NCI-H748 treated with DMSO at 0.1 percent for 48 hours (cell line): ENCODE results near the gene YPEL2.

ENCODE experiments used
- DNase-seq: peaks from one replicate; lab custom pipeline; 2025; lab: John Stamatoyannopoulos, UW

YPEL2 gene

DNA sequence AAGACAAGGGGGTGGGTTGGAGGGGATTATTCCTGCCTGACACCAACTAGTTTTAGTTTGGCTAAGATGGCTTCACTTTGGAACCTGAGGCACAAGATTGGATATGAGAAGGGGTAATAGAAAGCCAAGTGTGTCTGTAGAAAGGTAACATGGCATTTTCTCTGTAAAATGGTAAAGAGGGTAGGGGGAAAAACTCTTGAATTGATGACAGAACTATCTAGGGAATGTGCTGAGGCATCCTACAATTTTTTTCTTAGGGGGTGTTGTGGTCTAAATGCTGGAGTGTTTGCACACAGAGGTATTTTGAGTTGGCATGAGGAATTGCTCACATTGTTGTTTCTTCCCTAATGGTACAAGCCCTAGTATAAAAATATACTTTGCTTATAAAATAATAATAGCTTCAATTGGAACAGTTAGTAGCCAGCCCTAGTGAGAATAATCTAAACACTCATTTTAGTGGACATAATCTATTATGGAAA lies 25.8 kb downstream of the YPEL2 start:
- DNase-seq = no peak

DNA sequence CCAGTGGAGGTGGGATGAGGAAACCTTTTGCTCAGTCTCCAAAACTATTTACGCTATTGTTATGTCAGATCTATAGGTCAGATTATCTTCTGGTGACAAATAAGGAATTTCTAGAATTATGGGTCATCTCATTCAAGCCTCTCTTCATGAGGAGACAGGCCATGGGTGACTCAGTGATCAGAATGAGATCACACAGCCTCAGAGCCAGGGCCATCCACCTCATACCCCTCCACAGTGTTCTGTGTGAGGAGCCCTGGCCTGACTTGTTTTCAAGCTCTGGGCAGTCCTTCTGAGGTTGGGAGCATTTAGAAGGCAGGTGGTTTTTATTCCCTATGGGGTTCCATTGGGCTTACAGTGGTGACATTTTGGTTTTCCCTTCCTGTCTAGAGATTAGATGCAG lies 26.5 kb downstream of the YPEL2 start:
- DNase-seq = no peak

DNA sequence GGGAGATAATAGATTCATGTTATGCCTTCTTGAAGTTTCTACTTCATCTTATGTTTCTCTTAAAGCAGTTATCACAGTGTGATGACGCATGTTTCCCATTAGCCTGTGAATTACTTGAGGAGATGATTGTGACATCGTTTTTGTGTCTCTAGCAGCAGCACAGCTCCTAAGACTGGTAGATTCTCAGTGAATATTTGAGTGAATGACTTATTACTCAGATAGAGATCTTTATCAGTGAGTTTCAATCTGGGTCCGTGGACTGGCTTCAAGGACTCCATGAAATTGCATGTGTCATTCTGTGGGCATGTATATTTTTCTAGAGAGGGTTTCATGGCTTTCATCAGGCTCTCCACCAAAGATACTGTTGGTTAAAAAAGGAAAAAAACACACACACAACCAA lies 29.9 kb downstream of the YPEL2 start:
- no peak for DNase-seq

DNA sequence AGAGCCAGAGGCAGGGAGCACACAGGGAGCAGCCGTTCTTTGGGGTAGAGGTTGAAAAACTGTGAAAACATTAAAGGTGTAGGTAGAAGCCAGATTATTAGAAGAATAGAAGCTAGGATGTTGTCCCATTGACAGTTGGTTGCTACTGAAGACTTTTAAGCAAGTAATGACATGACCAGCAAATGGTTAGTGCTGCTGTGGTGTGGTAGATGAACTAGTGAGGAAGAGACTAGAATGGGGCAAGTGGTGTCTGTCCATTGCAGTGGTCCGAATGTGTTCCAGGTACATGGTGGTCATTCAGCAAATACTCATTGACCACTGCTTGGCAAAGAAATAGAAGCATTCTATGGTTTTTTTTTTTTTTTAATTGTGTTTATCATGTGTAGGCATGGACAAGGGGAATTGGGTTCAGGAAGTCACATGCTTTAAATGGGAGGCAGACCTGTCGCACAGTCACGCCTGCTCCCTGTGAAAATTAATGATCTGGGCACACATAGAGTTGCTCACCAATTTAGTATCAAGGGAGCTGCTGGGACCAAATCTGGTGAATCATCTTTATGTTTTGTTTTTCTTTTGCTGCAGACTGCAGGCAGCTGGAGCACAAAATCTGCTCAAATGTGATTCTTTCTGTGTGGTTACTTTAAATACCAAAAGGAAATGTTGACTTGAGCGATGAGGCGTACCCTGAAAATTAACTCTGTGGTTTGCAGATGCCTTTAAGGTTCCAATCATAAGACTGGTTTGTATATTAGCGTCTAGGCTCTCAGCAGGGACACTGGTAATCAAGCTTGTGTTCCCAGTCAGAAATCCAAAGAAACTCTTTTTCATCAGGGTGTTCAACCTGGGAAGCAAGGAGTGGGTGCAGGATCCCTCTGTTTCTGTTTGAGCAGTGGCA lies 30.7 kb downstream of the YPEL2 start:
- no peak for DNase-seq

DNA sequence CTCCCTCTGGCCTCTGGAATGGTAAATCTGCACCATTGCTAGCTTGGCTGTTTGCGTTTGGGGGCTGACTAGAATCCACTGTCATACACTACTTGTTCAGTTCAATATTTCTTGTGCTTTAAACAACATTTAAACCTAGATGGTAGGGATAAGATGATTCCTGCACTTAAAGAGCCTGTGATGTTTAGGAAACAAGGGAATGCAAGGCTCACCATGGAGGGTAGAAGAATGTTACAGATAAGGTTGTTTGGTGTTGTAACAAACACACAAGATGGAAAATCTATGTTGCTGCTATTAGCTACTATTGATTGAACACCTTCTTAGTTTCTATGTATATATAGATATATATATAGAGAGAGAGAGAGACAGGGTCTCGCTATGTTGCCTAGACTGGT lies 31.4 kb downstream of the YPEL2 start:
- no peak for DNase-seq

DNA sequence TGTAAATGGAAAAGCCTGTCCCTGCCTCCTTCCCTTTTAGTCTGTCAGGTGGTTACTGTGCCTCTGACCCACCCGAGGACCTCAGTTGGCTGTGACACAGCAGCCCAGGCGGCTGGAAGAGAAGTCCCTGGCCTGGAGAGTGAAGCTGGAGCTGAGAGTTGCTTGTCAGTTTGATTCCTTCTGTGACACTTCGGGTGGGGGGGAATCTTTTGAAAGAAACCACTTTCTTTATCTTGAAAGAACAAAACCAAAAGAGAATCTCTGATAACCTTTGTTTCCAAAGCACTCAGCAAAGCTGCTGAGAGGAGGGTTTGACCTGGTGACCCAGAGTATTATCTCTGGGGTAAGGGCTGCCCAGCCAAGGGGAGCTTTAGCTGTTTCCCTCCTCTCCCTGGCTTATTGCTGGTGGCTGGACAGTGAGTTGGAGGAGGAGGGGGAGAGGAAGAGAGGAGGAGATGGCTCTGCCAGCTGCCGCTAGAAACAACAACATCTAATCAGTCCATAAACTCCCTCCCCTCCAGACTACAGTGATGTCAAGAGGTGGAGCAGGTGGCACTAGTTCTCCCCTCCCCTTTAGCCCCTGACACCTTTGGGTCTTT lies 34.0 kb downstream of the YPEL2 start:
- no peak for DNase-seq

DNA sequence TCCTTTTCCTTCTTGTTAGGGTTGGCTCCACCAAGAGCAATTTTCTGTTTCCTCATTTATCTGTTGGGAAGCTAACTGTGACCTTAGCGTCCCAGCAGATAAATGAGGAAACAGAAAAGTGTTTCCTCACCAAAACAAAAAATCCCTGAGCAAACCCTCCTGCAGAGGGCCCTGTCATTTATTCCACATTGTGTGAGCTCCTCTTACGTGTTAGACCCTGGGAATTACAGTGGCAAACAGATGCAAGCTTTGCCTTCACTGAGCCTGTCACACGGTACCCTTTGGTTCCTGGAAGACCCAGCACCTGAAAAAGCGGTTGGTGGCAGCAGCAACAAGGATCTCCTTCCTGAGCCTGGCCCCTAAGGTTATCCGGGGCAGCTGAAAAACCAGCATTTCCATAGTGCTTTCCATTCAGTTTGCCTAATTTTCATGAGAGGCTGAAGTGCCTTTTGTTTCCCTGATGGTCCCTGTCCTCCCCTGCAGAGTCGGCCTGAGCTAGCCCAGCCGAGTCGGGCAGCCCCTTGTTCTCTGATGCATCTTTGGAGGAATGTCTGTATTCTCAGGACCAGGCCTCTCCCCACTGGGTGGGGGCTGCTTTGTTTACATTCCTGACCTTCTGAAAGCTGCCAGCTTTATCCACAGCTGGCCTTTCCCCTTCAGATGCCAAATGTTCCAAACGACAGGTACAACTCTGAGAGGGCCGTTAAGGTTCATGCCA lies 34.7 kb downstream of the YPEL2 start:
- DNase-seq = no peak

DNA sequence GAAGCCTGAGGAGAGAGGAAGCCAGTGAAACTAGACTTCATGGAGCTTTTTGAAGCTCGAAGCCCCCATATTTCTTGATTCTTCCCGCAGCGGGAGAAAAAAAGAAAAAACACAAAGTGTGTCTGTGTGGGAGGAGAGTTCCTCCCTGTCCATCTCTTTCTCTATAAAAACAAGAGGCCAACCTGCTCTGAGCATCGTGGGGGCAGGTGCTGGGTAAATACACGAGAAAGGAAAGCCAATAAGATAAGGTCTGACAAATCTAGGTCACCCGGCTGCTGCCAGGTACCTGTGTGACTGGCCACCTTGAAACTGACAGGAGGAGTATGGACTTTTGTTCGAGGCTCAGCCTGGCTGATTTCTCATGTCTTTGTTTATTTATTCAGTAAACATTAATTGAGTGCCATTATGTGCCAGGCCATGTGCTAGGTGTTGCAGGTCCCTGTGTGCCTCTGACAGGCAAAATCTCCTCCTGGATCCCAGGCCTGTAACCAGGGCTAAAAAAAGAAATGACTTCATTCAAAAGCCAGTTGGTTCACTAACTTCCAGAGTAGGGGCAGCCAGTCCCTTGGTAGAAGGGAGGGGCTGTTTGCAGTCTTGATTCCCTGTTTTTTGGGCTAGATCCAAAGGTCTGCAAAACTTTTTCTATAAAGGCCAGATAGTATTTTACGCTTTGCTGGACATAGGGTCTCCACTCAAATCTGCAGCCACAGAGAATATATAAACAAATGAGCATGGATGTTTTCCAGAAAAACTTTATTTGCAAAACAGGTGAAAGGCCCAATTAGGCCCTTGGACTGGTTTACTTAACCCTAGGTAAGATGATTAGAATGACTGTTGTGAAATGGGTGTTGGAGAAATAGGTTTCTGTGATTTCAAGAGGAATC lies 35.6 kb downstream of the YPEL2 start:
- peak; percentile 57 for DNase-seq

DNA sequence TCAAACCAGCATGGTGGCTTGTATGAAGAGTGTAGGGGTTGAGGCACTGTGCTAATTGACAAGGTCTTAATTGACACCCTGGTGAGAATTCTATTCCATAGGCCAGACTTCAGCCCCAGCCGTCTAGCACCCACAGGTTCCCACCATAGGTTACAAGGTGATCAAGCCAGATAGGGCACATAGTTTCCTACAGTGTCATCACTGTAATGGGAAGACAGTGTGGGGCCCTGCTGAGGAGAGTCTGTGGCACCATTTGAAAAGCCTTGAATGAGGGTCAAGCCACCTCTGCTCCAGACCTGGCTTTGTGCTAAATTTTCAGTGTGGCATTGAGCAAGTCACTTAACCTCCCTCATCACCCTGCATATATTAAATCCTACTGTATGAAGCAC lies 36.2 kb downstream of the YPEL2 start:
- no peak for DNase-seq

DNA sequence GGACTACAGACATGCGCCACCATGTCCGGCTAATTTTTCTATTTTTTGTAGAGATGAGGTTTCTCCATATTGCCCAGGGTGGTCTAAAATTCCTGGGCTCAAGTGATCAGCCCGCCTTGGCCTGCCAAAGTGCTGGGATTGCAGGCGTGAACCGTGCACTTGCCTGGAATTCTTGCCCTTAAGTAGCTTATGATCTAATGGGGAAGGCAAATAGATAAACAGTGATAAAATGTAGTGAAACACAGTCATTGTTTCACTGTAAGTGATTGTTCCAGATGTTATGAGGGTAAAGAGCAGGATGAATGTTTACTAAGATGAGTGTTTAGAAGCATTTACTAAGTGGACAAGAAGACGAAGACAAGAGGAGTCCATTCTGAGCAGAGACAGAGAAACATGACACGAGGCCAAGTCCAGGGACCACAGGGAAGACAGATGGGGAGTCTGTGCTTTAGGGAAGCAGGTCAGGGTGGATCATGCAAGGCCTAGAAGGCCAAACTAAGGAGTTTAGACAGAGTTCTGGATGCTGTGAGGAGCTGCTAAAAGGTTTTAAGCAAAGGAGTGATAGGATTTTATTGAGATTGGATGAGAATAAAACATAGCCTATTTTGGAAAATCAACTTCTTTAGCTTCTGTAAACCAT lies 36.9 kb downstream of the YPEL2 start:
- DNase-seq = no peak

DNA sequence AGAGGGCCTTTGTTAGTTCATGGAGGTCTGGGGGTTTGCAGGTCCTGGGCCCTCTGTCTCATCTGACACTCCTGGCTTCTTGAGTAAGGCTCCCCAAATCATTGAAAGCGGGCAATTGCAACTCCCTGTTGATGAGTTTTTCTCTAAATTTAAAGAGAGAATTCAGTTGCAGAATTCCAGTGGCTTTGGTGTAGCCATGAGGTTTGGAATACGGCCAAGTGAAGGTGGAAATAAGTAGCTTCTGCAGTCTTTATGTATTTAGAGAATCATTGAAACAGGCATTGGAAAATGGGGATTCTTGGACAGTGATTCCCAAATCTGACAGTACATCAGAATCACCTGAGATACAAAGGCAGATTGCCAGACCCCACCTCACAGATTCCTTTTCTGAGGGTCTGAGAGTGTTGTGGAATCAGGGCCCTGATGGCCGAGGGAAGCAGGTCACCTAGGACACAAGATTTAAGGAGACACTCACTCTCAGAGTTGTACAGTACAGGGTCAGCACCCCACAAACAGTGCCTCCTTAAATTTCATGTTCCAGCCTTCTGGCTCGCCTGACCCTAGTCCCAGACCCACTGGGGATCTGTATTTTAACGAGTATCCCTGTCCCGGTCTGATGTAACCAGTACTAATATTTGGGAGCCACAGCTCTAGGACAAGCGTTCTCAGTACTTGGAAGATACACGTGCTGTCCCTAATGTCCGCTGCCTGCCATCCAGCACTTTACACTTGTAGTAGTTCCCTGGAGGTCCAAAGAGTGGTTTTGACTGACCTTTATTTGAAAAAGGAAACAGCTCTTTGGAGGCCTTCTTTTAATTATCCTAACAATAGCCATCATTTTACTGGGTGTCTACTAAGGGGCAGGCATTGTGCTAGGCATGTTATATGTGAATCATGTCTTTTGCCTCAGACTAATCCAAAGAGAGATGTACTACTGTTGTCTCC lies 37.8 kb downstream of the YPEL2 start:
- no peak for DNase-seq

DNA sequence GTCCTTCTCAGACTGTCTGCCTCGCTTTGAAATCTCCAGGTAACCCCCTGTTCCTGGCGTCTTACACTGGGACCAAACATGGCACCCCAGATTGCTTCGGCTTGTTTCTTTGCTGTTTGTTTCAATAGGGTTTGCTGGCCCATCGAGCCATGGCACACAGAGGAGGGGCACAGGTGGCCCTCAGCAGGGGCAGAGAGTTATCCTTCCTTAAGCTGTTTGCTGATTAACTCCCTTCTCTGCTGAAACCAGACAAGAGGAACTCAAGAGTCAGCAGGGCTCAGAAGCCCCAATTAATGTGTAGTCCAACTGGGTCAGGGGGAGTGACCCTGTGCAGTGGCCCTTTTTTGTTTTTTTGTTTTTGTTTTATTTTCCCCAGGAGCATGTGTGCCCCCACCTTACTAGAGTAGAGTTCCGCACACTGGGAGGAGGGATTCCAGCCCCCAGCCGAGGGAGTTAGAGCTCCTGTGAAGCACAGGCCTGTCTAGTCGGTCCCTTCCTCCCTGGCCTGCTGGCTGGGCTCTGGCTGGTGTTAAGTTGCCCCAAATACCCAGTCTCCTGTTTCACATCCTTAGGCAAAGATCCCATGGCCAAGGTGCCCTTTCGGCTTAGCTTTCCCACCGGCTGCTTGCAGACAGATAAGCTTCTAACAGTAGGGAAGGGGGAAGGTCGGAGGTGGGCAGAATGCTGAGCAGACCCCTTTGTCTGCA lies 39.3 kb downstream of the YPEL2 start:
- DNase-seq = no peak

DNA sequence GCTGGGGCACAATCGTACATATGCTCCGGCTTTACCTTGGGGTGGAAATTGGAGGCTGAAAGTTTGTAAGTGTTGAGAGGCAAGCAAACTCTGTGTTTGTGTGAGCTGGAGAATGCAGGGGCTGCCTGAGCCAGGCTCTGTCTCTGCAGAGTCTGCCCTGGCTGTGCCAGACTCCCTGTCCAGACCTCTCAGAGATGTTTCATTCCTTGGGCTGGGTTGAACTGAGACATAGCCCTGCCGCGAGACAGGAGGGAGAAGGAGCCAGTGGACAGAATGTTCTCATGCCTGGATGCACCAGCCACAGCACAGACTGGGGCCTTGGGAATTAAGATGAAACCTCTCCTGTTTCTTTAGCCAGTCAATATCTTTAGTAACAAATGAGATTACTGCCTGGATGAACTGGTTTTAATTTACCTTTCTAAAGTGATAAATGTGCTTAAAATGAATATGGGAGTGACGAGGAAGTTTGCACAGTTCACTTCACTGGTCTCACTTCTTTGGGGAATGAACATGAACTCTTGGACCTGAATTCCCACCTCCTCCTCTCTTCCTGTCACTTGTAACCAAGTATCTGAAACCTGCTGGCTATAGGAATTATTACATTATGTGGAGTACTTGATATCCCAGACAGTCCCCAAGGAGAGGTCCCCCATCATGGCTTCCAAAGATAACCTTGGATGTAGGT lies 40.1 kb downstream of the YPEL2 start:
- no peak for DNase-seq

DNA sequence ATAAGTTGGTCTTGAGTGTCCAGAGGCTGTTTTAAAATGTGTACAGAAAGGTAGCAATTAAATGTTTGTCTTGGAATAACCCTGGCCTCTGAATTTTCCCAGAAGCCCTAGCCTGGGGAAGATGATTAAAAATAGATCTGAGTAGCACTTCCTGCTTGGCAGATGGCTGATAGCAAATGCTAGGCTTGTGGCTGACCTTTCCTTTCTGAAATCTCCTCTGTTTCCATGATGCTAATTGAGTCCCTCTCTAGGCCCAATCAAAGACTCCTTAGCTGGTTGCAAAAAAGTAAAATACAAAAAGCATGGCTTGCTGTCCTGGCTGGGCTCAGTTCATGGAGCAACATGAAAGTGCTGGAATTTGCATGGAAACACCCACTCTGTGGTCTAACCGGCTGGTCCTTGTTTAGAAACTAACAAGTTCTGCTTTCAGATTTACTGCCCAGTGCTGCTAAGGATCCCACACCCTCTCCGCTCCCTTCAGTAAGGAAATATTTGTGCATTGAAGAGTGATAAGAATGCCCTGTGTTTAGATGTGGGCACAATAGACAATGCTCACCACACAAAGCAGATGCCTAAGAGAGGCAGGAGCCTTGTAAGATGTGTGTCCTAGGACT lies 40.8 kb downstream of the YPEL2 start:
- DNase-seq = no peak

DNA sequence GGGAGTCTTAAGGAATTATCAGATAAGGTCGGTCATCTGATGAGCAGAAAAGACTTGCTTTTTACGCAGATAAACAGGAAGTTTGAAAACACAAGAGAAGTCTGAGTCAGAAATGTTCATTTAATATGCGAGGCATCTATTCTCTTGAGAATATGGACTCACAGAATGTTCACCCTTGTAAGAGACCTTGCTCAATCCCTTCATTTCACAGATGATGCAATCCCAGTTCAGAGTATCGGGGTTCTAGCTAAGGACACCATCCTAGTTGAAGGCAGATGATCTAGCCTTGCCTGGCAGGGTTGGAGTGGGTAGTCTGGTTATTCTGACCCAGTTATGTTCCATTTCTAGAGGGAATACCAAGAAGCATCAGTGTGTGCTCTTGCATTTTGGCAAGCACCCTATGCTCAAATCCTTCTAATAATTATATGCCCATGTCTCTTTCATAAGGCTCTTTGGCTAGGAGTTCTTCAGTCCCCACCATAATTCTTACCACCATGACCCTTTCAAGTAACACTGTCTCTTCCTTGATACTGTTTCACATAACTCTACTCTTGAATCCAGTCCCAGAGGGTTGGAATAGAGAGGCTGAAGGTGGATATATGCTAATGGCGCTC lies 42.5 kb downstream of the YPEL2 start:
- DNase-seq = no peak

DNA sequence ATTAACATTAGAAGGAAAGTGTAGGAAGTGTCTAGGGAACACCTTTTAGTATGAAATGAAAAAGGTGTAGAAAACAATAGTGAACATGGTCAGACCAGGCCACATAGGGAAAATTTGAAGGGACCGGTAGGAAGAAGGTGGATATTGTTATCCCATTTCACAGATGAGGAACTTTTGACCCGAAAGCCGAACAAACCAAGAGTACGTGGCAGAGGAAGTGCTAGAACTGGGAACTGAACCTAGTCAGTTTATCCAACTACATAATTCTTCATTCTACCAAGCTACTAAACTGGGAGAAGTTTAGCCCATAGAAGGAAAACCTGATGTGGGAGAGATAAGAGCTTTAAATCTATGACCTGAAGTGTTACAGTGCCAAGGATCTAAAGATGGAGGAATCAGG lies 43.2 kb downstream of the YPEL2 start:
- no peak for DNase-seq

DNA sequence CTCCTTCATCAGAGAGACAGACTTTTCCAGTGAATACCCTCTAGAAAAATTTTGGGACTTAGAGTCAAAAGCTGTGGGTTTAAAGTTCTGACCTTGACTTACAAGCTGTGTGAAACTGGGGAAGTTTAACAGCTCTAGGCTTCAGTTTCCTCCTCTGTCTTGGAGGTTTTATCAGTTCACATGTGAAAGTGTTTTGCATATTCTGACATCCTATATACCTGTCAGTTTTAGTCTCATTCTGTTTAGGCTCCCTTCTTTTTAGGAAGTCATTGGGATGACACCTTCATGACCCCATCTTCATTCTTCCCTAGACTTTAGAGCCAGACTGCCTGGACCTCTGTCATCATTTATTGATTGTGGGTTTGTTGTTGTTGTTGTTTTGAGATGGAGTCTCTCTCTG lies 44.4 kb downstream of the YPEL2 start:
- no peak for DNase-seq

DNA sequence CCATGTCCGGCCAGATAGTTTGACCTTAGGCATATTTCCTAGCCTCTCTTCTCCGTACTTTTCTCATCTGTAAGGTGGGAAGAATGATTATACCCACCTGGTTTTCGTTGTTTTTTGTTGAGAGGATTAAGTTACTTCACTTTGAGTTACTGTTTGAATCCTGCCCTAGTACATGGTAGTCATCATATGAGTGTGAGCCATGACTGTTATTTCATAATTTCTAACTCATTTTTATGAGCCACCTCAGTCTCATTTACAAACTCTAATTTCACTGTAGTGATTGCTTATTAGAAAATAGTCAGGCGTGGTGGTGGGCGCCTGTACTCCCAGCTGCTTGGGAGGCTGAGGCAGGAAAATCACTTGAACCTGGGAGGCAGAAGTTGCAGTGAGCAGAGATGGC lies 45.1 kb downstream of the YPEL2 start:
- no peak for DNase-seq
